ENCODE data around the gene TRIO.

The TRIO gene

GRCh38 chr5:14171046-14171445, 27.9 kb downstream of the TRIO start:
- DNase-seq = no peak

DNA sequence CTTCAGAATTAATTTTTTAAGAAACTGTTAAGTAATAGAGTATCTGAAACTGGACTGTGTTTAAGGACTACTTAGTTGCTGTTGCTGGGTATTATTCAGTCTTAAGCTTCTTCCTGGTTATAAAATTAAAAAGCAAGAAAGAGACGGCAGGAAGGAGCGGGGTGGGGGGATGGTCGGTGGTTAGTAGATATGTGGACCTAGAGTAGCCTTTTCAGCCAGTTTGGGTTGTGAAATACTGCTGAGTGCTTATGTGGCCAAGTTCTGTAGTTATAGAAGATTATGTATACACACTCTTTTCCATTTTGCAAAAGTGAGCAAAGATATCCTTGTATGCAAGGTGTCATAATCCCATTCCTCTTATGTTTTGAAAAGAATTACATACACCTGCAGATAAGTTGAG, 28.5 kb downstream of the TRIO start:
- DNase-seq = no peak

GRCh38 chr5:14172149-14172795, 29.1 kb downstream of the TRIO start:
- DNase-seq = no peak

DNA sequence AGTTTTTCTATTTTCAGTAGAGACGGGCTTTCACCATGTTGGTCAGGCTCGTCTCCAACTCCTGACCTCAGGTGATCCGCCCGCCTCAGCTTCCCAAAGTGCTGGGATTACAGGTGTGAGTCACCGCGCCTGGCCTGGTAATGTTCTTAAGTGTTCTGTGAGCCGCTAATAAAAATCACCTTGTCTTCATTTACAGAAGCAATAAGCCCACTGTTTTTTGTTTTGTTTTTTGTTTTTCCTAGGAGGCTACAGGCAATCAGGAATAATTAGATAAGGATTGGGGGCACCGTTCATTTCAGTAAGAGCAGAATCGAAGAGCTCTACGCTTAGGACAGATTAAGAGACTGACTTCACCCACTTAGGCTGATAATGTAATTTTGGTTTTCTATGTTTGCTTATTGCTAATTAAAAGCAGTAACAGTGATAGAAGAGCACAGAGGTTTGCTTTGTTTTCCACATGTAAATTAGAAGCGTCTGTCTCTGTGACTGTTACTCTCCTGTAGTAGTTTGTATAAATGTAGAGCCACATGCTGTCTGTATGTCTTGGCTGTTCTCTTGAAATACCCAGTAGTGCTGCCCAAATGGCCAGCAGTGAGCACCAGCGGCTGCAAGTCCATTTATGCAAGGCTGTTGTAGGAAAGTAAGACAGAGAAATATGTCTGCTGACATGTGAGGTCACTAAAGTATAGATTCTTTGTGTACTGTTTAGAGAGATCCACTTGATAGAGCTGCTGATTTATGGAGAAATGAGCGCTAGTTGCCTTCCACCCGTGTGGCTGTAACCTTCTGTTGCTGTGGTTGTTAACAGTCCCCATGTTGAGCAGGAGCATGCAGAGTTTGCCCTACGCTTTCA, 30.5 kb downstream of the TRIO start:
- DNase-seq = no peak

- DNase-seq = no peak
Measured at GRCh38 chr5:14174230-14174636, 31.1 kb downstream of the TRIO start.

DNA sequence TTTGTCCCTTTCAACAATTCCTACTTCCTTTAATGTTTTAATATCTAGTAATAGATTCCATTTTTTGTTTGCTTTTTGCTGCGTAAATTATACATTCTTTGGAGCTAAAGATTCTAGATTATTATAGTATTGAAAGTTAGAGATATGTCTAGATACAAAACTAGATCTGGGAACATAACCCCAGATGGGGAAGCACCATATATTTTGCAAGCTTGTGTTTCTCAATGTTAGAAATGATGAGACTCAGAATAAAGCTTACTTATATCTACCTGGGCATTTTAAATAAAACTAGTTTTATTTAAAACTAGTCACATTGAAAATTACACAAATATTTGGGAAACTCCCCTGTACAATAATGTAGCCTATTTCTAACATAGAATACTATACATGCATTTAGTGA, 32.2 kb downstream of the TRIO start:
- DNase-seq = no peak

DNA sequence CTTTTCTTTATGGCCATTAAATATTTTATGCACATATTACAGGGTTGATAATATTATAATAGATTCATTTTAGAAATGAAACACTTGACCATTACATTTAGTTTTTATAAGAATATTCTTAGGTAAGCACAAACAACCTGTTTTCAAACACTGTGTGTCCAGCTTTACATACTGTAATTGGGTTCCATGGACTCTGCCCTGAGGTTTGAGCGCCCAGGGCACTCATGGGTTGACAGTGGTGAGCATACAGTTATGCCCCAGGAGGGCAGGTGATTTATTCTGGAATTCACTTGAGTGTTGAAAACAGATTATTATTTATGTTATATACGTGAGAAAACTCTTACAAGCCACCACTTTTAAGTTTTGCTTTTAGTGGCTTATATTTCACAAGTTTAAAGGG, 33.7 kb downstream of the TRIO start:
- no peak for DNase-seq

- DNase-seq = no peak
Measured at GRCh38 chr5:14177634-14178033, 34.5 kb downstream of the TRIO start.

GRCh38 chr5:14178091-14178490, 34.9 kb downstream of the TRIO start:
- DNase-seq = no peak

- no peak for DNase-seq
Measured at GRCh38 chr5:14178671-14179211, 35.6 kb downstream of the TRIO start.

DNA sequence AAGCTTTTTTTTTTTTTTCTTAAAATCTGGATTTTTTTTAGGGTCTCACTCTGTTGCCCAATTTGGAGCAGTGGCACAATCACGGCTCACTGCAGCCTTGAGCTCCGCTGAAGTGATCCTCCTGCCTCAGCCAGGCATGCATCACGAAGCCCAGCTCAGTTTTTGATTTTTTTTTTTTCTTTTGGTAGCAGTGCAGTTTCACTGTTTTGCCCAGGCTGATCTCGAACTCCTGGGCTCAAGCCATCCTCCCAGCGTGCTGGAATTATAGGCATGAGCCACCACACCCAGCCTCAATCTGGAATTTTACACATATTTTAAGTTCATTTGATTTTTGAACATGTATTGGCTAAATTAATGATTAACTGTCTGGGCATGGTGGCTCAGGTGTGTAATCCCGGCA, 36.3 kb downstream of the TRIO start:
- no peak for DNase-seq

GRCh38 chr5:14180437-14180836, 37.3 kb downstream of the TRIO start:
- no peak for DNase-seq

DNA sequence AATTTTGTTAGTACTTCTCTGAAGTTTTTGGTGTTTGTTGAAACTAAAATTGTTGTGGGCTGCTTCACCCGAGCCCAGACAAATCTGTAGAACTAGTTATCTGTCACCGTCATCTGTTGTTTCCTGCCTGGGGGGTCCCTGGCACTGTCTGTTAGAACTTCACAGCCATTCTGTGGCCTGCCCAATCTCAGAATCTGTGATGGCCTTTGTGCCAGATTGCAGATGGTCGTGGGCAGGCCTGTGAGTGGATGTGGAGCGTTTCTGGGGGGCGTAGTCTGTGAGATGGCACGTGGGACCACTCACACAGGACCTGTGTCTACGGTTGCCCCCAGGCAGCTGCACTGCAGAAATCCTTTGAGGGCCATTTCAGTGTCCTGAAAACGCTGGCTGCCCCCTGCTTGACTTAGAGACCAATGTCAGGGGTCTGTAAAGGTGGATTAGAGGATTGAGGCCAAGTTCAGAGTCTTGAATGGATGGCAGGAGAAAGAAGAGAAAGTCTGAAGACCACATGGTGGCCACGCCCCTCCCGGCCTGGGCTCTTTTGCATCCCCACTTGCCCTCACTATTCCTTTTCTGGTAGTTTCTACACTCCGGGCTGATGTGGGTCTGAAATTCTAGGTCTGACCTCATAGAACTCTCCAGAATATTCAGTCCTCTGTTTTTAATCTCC, 38.3 kb downstream of the TRIO start:
- DNase-seq = no peak

DNA sequence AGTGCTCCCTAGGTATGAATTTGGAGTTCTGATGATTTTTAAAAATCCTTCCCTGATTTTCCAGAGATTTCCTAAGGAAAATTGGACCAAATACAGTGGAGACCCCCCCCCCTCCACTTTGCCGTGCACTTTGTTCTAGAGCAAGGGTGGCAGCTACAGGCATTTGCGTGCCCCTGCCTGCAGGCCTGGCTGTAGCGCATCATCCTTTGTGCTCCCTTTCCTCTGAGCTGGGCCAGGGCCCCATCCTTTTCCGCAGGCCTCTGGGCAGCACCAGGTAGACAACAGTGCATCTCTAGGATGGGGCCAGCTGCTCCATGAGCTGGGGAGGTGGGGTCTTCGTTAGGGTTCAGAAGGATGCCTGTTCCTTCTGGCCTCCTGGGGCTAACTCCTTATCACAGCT, 39.6 kb downstream of the TRIO start:
- DNase-seq = no peak

DNA sequence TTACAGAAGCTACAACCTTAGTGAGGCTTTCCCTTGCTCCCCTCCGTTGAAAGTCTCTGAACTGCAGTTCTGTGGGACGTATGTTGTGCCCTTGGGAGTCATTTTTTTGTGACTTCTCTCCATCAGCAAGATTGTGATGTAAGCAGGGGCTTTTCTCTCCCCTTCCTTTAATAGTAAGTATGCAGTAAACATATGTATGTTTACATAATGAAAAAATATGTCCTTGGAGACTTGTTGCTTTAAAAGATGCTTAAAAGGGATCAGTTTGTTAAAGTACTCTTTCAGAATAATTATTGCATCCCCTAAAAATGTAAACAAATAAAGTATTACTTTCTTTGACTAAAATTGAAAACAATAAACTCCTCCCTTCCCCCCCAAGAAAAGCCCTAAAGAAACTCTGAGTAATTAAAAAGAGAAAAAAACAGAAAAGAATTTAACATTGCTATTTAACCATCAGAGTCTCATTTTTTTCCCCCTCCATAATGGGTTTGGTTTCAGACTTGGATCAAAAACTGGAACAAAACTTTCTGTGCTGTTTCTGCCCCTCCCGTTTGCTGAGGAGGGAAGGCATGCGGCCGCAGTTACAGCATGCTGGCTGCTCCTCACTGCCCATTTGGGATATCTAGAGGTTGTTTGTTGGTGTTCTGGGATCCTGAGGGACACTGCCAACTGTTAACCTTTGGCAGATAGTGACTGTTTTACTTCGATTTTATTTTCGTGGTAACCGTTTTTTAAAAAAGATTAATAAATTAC, 40.2 kb downstream of the TRIO start:
- DNase-seq = no peak

DNA sequence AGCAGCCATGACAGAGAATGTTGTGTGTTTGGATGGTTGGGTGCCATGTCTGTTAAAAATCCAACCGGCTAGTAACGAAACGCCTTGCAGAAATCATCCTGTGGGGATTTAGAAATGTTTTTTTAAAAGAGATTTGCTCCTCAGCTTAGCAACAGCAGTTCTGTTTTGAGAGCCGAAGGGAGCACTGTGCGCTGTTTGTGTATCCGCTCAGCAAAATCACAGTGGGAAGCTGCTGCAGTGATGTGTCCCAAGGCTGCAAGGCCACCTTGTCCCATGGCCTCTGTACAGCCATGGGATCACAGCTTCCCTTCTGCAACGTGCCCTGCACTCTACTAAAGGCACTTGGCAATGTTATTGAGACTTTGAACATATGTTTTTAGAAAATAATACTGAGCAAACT, 40.9 kb downstream of the TRIO start:
- no peak for DNase-seq

DNA sequence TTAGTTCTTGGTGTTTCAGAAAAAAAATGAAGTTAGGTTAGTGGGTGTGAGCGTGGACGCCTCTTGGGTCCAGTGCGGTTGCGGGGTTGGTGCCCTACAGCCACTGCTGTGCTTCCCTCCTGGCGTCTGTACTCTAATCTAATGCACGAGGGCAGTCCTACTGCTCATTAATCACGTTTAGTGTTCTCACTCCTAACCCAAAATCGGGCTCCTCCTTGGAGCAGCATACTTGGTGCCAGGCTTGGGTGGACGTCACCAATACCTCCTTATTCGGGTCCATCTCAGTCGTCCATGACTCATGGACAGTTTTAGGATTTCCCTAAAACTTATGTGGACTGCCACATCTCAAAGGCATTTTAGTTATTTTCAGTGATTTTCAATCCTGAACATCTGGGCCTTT, 41.6 kb downstream of the TRIO start:
- no peak for DNase-seq

- no peak for DNase-seq
Measured at GRCh38 chr5:14185326-14186058, 42.4 kb downstream of the TRIO start.

DNA sequence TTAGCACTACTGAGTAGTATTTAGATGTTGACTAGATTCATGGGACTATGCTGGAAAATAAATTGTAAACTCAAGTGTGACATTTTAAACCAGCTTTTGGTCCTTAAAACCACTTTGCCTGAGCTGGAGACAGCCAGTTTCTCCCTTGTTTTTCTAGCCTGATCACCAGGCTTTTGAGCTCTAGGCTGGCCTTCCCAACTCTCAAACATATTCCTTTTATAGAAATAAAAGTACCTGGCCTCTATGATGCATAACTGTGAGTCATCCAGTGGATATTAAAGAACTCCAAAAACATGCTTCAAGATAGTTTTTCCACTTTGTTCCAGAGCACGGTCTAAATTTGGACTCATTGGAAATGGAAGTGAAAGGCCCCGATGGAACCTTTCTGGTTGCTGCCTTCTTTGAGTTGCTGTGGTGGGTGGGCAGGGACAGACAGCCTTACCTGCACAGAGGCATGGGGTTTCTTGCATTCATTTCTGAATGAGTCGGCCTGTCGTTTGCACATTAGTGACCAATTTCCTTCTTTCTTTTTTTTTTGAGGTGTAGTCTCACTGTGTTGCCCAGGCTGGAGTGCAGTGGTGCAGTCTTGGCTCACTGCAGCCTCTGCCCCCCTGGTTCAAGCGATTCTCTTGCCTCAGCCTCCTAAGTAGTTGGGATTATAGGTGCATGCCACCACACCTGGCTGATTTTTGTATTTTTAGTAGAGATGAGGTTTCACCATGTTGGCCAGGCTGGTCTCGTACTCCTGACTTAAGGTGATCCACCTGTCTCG, 43.1 kb downstream of the TRIO start:
- DNase-seq = no peak

DNA sequence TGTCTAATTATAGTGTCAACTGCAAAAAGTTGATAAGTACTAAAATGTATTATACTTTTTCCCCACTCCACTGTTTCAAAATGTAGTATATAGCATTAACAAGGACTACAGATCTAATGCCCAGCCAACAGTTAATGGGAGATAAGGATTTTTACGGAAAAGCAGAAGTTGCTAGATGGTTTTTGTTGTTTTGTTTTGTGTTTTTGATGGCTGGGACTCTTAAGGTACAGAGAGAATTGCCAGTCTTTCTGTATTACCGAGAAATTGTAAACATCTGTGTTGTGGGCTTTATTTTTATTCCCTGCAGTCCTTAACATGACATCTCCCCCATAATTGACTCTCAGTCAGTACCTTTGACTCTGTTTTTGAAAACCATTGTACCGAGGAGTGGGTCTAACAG, 44.0 kb downstream of the TRIO start:
- no peak for DNase-seq

DNA sequence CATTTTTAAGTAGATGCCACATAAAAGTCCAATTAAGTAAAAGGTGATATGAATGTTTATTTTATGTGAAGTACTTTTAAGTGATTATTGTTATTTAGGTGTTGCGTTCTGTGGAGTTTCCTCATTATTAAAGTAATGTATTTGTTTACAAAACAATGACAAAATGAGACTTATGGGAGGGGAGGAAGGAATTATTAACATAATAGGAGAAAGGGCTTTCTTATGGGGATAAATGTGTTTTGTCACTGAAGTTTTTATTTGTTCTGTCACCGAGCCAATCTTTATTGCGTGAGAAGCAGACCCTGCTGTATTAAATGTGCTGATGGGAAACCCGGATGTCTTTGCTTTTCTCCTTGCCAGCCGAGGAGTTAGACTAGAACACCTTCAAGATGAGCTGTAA, 44.5 kb downstream of the TRIO start:
- no peak for DNase-seq

DNA sequence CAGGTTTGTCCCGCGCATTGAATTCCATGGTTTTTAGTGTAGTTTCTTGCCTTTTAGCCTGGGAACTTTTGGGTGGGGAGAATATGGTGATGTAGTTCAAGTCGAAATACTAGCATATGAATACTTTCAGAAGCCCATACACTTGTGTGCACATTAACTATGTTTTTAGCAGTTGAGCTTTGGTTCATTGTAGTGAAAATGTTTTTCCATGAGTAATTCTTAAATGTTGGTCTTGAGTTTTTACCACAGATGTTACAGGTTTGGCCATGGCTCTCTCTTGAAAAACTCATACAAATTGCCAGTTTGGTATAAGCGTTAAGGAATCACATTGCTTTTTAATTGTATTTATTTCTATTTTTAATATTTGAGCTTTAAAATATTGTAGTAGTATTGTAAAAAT, 45.6 kb downstream of the TRIO start:
- DNase-seq = no peak

Data from CD4-positive, alpha-beta T cell treated with Interleukin-12 subunit alpha and Interleukin-12 subunit beta, for 1 hour (primary cell).